ENCODE measurements around the gene HIGD1C.

DNA sequence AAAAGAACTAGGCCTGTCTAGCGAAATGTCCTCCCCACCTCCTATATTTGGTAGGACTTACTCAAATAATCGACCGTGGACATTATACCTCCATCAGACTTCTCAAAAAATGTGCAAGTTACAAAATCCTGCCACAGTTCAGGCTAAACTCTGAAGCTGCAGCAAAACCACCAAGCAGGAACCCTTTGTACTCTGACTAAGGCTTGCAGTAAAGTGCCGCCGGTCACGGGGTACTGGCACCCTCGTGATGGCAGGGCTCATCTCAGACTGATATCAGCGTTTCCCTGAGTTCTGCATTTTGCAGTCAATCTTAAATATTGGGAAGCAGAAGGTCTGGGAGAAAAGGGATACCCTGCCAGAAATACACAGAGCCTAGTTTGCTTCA is 56.7 kb downstream of the HIGD1C start:
- no peak for TF ChIP-seq CTCF (IDR thresholded peaks at IDR 0.05)
- no peak for TF ChIP-seq ZFX (IDR thresholded peaks at IDR 0.05; ENCODE audit: borderline replicate concordance)
